ENCODE data around the gene WDR53. TPM values are rescaled to one million over a fixed set of nuclear protein-coding genes. Genes with fewer than 3 reads are reported as not detected.

WDR53 gene
- total and polyA plus RNA-seq, 9 of the 15 experiments (the other 6 are each of a cell fraction or from before 2014, with no cell fraction given) = 13.0 to 34.5 (median 20.9) TPM

- TF ChIP-seq PRMT5 (CRISPR knock-in tag; IDR thresholded peaks at IDR 0.05) (no peak), THAP7 (CRISPR knock-in tag; IDR thresholded peaks at IDR 0.05) (no peak), ZNF316 (IDR thresholded peaks at IDR 0.05) (no peak), ZNF232 (CRISPR knock-in tag; IDR thresholded peaks at IDR 0.05) (no peak), ELF1 (tag; IDR thresholded peaks at IDR 0.05) (peak; percentile 59; the same call in 1 of the 2 replicates), NR3C1 (CRISPR knock-in tag; IDR thresholded peaks at IDR 0.05) (no peak), TFAP4 (CRISPR knock-in tag; IDR thresholded peaks at IDR 0.05; ENCODE audit: borderline replicate concordance) (no peak), TCF7L2 (IDR thresholded peaks at IDR 0.05; ENCODE audit: low read depth, low read length) (no peak), ZNF311 (CRISPR knock-in tag; IDR thresholded peaks at IDR 0.05) (0 out of 2 replicates have a peak, but pooled peaks have one; percentile 22), ZBTB49 (CRISPR knock-in tag; IDR thresholded peaks at IDR 0.05; ENCODE audit: borderline replicate concordance) (no peak), DEAF1 (CRISPR knock-in tag; IDR thresholded peaks at IDR 0.05) (peak; percentile 34; the same call in 1 of the 2 replicates), ESRRB (CRISPR knock-in tag; IDR thresholded peaks at IDR 0.05; ENCODE audit: borderline replicate concordance) (no peak), ZFPM2 (CRISPR knock-in tag; IDR thresholded peaks at IDR 0.05) (no peak), ZBTB8A (IDR thresholded peaks at IDR 0.05; ENCODE audit: partially characterized antibody) (no peak), NFATC3 (IDR thresholded peaks at IDR 0.05) (no peak), KHSRP (IDR thresholded peaks at IDR 0.05) (no peak), ARID1B (IDR thresholded peaks at IDR 0.05) (peak; percentile 63), NCOA2 (IDR thresholded peaks at IDR 0.05; ENCODE audit: partially characterized antibody in 2 of 2) (no peak), HNRNPLL (IDR thresholded peaks at IDR 0.05; ENCODE audit: low read depth, low read length, poor library complexity, severe bottlenecking) (no peak), NEUROD1 (IDR thresholded peaks at IDR 0.05; ENCODE audit: borderline replicate concordance, low read depth, low read length, partially characterized antibody) (no peak), ZNF124 (CRISPR knock-in tag; IDR thresholded peaks at IDR 0.05) (no peak)
- TF ChIP-seq, protein P1, sequence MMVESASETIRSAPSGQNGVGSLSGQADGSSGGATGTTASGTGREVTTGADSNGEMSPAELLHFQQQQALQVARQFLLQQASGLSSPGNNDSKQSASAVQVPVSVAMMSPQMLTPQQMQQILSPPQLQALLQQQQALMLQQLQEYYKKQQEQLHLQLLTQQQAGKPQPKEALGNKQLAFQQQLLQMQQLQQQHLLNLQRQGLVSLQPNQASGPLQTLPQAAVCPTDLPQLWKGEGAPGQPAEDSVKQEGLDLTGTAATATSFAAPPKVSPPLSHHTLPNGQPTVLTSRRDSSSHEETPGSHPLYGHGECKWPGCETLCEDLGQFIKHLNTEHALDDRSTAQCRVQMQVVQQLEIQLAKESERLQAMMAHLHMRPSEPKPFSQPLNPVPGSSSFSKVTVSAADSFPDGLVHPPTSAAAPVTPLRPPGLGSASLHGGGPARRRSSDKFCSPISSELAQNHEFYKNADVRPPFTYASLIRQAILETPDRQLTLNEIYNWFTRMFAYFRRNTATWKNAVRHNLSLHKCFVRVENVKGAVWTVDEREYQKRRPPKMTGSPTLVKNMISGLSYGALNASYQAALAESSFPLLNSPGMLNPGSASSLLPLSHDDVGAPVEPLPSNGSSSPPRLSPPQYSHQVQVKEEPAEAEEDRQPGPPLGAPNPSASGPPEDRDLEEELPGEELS (CRISPR knock-in tag; IDR thresholded peaks at IDR 0.05; ENCODE audit: borderline replicate concordance) = no peak
These were observed 43.6 kb upstream of the WDR53 start (continued) for GRCh38 chr3:196611761-196612483.
